HG02642 (cell line): ENCODE measurements around the gene S1PR3.

Source experiments
- ATAC-seq: cut with Tn5 transposase; IDR thresholded peaks from one replicate; pipeline ENCODE4 v1.9.1; 2021; ENCODE audit warnings: mild to moderate bottlenecking; ENCODE audit not compliant: unreplicated experiment, poor library complexity

The S1PR3 gene

DNA sequence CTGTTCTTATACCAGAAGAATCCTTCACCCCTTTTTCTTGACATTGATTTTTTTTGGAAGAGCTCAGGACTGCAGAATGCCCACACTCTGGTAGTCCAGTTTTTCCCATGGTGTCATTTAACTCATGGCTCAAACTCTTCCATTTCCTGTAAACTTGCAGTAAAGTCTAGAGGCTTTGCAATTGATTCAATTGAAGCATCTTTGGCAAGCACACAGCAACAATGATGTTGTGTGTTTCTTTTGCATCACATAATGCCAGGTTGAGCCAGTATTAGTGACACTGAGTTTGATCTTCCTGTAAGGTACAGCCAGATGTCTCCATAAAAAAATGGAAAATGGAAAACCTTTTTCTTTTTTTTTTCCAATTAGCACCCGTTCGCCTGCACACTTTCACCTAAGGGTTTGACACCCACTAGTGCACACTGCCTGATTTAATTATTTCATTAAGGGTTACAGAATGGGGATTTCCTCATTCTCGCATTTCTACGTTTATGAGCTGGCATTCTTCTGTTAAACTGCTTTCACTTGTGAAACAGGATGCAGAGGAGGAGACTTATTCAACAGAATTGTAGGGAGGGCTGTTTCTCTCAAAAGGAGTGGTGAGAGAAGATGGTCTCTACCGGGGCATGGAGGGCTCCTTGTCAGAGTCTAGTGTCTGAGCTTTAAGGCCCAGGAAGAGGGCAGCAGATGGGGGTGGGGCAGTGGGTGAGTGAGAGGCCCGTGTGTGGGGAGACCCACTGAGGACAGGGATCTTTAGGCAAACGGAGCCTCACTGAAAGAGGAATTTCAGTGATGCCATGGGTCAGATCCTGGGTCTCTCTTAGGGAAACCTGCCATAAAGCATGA, 2.2 kb upstream of the S1PR3 start:
- no peak for ATAC-seq

DNA sequence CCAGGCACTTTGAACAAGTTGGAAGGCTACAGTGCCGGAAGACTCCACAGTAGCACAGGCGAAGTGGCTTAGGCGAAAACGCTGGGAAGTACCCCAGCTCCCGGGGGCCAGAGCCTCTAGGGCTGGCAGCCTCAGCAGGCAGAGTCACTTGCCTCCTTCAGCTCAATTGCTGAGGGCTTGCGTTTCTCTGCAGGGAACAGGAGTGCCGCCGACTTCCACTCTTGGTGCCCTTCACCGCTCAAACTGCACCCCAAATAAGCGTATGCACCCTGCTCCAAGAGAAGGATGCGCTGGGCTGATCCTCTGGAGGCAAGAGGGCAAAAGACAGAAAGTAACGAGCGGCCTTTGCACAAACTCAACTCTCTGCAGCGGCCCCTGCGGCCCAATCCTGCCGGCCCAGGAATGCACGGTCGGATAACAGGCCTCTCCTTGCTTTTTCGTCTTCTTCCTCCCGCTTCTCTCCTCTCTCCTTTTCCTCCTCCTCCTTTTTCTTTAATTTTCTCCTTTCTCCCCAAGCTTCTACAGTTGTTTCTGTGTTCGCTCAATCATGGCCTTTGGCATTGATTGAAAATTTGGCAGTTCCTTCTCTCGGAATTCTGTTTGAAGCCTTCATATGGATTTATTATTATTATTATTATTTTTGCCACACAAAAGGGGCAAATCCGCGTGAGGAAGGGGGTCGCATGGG, 1.1 kb upstream of the S1PR3 start:
- ATAC-seq = no peak

DNA sequence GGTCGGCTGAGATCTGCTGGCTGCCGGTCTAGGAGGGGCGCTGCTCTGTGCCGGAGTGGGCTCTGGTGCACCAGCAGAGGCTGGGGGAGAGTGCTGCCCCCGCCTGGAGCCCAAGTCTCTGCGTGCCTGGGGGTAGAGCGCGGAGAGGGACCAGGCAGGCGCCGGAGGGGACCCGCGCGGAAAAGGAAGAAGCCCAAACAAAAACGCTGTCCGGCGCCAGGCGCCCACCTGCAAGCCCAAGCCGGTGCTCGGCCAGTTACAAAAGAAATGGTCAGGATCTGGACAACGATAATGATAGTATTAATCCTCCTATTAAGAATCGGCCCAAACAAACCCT, 571 bp upstream of the S1PR3 start:
- ATAC-seq = no peak

DNA sequence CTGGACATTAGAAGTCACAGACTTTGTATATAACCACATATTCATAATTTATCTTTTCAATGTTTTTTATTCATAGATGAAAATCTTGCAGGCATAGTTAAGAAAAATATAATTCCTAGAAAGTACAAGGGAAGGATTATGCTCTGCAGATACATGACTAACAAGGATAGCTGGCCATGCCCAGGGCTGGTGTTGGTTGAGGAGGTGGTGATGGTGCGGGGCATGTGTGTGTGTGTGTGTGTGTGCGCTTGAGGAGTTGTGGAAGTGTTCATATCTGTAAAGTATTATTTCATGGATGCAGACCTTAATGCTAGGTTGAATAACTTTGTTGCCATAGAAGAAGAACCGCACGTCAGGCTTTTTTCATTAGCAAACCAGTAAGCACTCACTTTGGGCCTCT, 1.3 kb downstream of the S1PR3 start:
- ATAC-seq = no peak

DNA sequence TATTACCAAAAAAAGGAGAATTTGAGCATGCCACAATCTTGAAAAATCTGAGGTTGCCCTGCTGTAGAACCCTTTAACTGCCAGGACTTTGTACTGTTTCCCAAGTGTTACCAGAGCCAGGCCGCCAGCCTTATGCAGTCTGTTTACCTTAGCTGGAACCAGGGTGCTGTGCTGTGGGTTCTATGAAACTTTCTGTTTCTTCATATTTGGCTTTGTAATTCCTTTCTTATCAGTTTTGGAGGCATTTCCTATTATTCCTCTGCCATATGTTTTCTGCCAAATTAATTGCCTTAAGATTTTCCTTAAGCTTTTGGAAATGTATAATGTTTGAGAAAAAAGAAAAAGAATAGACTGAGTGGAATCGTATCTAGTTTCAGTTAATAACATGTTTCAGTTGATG, 2.1 kb downstream of the S1PR3 start:
- no peak for ATAC-seq

DNA sequence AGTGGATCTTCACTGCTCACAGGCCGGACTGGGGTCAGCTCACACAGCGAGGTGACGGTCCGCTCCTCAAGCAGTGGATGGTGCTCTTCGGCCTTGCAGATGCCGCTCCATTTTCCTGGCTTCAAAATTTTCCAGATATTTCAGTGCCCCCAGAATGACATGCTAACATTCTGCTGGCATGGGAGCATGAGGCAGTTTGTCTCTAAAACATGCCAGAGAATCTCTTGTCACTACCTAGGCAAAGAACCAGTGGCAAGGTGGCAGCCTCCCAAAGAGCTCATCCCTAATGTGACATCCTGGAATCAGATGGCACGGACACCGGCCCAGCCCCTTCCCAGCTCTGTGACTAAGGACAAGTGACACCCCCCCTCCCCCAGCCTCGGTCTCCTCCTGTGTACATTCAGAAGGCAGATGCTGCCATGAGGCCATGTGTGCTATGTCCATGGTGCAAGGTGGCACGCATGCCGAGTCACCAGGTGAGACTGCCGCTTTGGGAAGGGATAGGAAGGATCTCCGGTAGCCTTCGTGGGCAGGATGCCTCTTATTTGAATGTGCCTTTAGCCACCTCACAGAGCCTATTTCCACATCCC, 2.7 kb downstream of the S1PR3 start:
- ATAC-seq = no peak

DNA sequence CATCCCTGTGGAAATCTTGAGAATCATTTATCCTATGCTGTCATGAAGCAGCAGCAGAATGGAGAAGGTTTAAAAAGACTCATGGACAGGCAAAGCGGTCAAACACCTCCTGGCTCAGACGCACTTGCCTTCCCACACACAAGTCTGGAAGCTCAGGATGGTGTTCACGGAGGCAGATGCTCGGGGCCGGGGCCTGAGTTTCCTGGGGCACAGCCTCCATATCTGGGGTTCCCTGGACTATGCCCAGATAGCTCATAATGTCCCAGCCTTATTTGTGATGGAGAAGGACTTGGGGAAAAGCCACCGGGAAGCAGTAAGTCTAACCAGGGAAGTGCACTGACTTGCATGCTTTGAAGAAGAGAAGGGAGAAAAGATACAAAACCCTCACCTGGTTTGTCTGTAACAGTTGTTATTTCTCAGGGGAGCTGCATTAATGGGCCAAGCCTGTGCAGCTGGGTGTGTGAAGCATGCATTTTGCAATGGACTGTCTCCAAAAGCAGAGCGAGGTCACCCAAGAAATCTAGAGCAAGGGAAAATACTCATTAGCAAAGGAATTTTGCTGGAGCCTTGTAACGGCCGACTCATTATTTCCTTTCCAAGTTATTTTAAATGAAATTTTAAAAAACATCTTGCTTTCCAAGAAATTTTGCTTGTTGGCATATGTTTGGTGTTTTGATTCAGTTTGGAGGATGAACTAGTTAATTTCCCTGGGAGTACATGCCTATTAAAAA, 3.4 kb downstream of the S1PR3 start:
- ATAC-seq = no peak

DNA sequence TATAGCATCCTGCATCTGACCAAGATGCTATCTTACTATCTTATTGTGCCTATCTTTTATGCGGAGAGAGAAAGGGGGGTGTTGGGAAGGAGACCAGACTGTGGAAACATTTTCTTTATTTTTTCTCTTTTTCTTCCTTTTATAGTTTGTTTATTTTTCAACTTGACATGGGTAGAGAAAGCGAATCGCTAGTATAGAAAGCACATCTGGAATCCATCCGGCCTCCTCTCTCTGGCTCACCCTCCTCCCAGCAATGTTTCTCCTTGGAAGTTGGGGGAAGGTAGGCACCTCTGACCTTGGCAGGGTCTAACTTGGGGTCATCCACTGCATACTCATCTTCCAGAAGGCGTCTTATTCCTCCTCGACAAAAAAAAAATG, 3.9 kb downstream of the S1PR3 start:
- no peak for ATAC-seq

DNA sequence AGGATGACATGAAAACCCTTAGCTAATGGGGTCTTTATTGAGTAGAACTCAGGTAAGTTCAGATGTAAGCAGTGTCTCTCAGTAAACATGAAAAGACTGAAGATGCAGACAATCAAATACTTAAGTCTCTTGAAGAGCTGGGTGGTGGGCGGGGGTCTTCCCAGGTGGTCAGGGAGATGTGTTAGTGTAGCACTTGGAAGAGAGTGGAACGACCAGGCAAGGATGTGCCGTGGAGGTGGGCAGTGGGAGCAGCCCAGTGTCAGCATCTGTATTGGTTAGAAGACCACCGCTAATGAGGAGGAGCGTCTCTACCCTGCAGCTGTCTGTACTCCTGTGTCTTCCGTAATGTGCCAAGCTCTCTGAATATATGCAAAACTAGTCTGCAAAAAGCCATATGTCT, 4.4 kb downstream of the S1PR3 start:
- no peak for ATAC-seq

DNA sequence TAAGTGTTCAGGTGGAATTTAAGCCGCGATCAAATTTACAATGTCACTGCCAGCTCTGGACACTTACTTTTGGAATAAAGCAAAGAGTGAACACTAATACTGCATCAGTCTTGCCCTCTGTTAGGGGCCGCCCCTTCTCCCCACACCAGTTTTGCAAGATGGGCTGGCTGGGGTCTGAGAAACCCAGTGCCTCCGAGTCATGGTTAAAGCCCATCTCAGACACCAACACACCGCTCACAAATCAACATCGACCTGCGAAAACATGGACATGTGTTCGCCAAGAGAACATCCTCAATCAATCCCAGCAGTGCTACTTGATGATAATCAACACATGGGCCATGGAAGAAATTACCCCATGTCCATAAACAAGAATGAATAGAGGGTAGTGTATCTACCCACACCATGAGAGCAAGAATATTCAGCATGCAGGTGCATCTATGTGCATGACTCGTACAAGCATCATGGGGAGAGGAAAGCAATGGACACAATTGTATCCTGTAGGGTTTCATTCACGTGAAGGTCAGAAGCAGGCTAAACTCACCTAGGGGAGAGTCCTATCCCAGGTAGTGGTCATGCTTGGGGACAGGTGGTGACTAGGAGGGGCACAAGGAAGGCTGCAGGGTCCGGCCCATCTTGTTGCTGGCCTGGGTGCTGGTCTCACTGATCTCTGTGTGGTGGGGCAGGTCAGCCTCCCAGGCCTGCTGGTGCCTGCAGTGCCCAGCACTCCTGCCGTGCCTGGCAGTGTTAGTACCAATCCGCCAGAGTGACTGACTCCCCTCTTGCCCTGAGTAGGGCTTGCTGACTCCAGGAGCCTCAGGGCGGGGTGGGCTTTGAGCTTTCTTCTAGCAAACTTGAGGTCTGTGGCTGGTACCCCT, 5.0 kb downstream of the S1PR3 start:
- no peak for ATAC-seq

DNA sequence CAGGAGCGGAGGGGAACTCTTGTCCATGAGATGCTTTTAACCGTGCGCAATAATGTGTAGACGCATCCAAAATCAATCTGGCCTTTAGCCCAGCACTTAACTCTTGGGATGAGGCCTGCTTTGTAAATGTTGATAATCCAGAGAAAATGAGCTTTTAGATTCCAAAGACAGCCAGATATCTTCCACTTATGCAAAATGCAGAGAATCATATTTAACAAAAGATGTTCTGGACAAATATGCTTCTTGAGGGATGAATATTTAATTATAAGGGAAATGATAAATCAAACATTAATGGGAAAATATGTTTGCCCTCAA, 5.6 kb downstream of the S1PR3 start:
- ATAC-seq = no peak

DNA sequence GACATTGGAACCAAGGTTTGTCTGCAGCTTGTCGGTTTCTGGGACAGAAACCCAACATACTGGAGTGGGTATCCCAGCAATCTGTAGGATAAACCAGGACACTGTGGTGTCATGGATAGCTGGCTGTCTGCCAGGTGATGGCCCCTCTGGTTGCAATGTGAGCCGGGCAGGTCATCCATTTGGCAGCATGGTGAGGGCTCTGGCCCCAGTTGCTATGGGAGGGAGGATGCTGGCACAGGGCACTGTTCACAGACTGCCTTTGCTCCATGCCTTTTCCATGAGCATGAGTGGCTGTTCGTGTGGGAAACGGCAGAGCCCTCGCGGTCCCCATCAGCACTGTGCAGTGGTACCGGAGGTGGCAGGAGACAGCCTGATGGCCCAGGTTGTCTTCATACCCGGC, 6.4 kb downstream of the S1PR3 start:
- ATAC-seq = no peak

DNA sequence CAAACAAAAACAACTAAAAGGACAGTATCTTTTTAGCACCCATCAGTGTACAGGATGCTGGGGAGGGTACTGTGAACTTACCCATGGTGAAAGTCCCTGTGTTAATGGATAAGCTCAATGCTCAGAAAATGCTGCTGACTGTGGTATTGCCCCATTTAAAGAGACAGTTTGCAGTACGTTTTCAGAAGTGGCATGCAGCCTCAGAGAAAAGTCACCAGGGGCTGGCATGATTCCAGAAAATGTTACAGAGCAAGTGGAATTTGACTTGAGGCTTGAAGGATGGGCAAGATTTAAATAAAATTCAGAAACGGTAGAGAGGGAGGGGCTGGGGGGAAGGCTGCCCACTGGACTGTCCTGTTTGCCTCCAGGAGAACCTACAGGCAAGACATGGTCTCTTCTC, 7.2 kb downstream of the S1PR3 start:
- no peak for ATAC-seq

DNA sequence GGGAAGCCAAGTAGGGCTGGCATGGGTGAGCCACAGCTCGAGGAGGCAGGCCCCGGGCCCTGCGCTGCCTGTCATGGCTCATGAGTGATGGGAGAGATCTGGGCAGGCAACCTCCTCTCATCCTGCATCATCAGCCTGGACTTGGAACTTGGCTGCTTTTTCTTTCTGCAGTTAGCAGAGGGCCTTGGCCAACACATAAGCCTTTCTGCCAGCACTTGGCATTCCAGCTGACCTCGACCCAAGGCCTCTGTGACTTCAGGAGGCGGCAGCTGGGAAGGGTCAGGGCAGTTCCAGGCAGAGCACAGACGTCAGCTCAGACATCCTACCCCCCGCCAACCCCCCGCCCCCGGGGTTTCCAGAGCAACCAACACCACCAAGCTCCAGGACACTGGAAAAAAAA, 7.6 kb downstream of the S1PR3 start:
- ATAC-seq = no peak

DNA sequence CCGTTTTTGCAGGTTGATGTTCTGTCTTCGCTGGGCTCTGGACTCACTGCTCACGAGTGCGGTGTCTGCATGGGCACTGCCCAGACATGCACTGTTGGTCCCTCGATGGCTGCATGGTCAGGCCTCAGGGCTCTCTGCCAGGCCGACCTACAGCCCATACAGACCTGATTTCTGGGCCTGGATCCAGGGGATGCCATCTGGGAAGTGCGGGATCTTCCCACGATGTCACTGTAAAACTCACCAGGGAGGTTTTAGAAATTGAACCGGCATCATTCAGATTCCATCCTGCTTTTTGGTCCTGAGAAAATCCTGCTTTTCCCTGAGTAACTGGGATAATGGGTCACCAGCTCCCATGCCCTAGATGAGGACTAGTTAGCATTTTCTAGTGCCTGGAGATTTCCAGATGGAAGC, 9.1 kb downstream of the S1PR3 start:
- no peak for ATAC-seq

DNA sequence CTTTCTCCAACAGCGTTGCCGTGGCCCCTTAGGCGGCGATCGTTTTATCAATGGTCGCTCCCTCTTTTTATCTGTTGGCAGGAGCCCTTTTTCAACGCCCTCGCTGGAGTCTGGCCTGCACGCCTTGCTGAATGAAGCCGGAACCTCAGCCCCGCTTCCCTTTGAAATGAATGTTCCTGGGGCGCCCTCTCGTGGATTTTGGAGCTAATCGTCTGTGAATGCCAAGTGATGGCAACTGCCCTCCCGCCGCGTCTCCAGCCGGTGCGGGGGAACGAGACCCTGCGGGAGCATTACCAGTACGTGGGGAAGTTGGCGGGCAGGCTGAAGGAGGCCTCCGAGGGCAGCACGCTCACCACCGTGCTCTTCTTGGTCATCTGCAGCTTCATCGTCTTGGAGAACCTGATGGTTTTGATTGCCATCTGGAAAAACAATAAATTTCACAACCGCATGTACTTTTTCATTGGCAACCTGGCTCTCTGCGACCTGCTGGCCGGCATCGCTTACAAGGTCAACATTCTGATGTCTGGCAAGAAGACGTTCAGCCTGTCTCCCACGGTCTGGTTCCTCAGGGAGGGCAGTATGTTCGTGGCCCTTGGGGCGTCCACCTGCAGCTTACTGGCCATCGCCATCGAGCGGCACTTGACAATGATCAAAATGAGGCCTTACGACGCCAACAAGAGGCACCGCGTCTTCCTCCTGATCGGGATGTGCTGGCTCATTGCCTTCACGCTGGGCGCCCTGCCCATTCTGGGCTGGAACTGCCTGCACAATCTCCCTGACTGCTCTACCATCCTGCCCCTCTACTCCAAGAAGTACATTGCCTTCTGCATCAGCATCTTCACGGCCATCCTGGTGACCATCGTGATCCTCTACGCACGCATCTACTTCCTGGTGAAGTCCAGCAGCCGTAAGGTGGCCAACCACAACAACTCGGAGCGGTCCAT, 10.0 kb downstream of the S1PR3 start:
- peak; percentile 54 for ATAC-seq

DNA sequence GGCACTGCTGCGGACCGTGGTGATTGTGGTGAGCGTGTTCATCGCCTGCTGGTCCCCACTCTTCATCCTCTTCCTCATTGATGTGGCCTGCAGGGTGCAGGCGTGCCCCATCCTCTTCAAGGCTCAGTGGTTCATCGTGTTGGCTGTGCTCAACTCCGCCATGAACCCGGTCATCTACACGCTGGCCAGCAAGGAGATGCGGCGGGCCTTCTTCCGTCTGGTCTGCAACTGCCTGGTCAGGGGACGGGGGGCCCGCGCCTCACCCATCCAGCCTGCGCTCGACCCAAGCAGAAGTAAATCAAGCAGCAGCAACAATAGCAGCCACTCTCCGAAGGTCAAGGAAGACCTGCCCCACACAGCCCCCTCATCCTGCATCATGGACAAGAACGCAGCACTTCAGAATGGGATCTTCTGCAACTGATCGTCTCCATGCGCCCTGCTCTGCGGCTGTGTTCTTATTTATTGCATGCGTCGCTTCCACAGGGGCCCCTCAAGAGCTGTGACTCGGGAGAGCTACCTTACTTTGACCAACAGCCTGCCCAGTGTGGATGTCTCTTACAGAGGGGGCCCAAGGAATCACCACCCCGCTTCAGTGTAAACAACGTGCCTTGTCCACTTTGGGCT, 10.8 kb downstream of the S1PR3 start:
- ATAC-seq = no peak

DNA sequence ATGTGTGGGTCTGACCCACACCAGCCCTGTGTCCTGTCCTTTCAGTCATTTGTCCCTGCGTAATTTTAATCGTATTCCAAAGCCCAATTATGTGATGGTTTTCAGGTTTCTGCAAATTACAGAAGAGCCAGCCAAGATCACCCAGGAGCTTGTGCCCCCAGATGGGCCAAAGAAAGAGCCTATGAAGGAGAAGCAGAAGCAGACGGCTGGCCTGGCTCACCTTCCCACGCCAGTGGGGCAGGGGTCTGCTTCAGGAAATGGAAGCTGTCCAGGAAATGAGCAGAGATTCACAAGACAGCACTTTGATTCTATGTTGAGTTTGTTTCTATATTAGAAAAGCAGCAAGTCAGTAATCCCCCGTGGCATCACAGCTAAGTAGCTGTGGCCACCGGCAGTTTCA, 11.7 kb downstream of the S1PR3 start:
- ATAC-seq = no peak

DNA sequence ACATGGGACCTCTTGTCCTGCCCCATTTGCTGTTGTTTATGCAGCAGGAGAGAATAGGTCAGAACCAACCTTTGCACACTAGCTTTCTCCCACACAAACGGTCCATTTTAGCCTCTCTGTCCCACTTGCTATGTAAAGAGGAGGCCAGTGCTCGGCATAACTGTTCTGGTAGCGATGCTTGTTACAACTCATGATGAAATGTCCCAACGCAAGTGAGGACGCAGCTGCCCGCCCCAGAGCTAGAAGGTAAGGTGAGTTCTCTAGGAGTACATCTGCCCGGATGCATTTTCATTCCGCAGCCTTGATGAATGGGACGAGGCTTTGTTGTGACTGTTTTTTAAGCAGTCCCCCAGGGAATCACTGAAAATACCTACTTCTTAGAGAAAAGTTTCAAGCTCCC, 14.1 kb downstream of the S1PR3 start:
- no peak for ATAC-seq
